ENCODE measurements around the gene UBE2QL1. TPM values are rescaled to one million over a fixed set of nuclear protein-coding genes. Genes with fewer than 3 reads are reported as not detected.

Gene UBE2QL1
- total and polyA plus RNA-seq, 2 donors (not counting 1 experiment from before 2014, with no cell fraction given) = 0.33 to 1.7 TPM

GRCh38 chr5:6467591-6467990 lies 18.9 kb downstream of the UBE2QL1 start:
- intact Hi-C loops (cut with micrococcal nuclease) = no loop called here
- H3K36me3 ChIP-seq (replicated peaks in 1 of 2; ENCODE audit: control extremely low read depth in 1 of 2, control insufficient read depth in 1 of 2, extremely low read depth in 1 of 2, insufficient read depth in 2 of 2, low read length in 1 of 2) = no peaks in the 10 kb centered on the region
- ChIA-PET POLR2A (no interaction called here), CTCF (no interaction called here)
- H3K9ac ChIP-seq (ENCODE audit: low read length) = no peak overlapping the region
- H4K20me1 ChIP-seq (ENCODE audit: control insufficient read depth, insufficient read depth, low read length, poor library complexity, severe bottlenecking) = no peaks in the 10 kb centered on the region
- H2AFZ ChIP-seq (ENCODE audit: insufficient read depth, low read depth, low read length, poor library complexity, severe bottlenecking) = no peak overlapping the region
- Mint-ChIP-seq H3K4me1 (peaks cover 2% of the 10 kb centered on the region), H3K27ac (no peak overlapping the region), H3K27me3 (peaks cover 6% of the 10 kb centered on the region), H3K9me3 (ENCODE audit: insufficient read depth) (peaks cover 3% of the 10 kb centered on the region), H3K4me3 (no peak overlapping the region)
- WGBS (ENCODE audit: insufficient coverage) = 92% methylated on average over 10 of the region's 10 CpGs
- H3K4me3 ChIP-seq (ENCODE audit: control extremely low read depth in 1 of 5, extremely low read depth in 1 of 5, insufficient read depth in 1 of 5, low read depth in 2 of 5, low read length in 4 of 5) = no peak overlapping the region
- H3K27me3 ChIP-seq (replicated peaks in 1 of 4; ENCODE audit: control extremely low read depth in 1 of 4, control insufficient read depth in 3 of 4, insufficient read depth in 4 of 4, low read length in 3 of 4) = peaks cover 0 to 3% (median 0%) of the 10 kb centered on the region in 4 experiments
- H3K9me3 ChIP-seq (ENCODE audit: control extremely low read depth in 1 of 3, control insufficient read depth in 2 of 3, insufficient read depth in 1 of 3, low read length in 2 of 3) = peaks cover 0 to 18% (median 4%) of the 10 kb centered on the region in 3 donors
- DNase-seq = no peak
- no peaks in the 10 kb centered on the region for H3K79me2 ChIP-seq (ENCODE audit: control insufficient read depth, insufficient read depth, low read length)
- no peaks in the 10 kb centered on the region for H3K4me1 ChIP-seq (ENCODE audit: control insufficient read depth in 2 of 2, insufficient read depth in 2 of 2, low read length in 2 of 2)
- ATAC-seq (ENCODE audit: low read depth) = no peak
- H3K4me2 ChIP-seq (replicated peaks; ENCODE audit: low read depth, low read length, poor library complexity, severe bottlenecking) = no peak overlapping the region
- TF ChIP-seq EZH2 (IDR thresholded peaks at IDR 0.05; ENCODE audit: borderline replicate concordance, insufficient read depth, low read depth, low read length, poor library complexity, severe bottlenecking) (no peak), CTCF (IDR thresholded peaks at IDR 0.05) (no peak)
- no peak overlapping the region for H3K27ac ChIP-seq (ENCODE audit: low read length in 2 of 2)

GRCh38 chr5:6468104-6468503 lies 19.4 kb downstream of the UBE2QL1 start:
- DNase-seq (no peak), ATAC-seq (ENCODE audit: low read depth) (no peak)
- CTCF ChIA-PET = no interaction called here
- intact Hi-C loops (cut with micrococcal nuclease) = no loop called here
- Histone ChIP-seq H3K9ac (ENCODE audit: low read length) (no peak overlapping the region), H3K4me3 (ENCODE audit: control extremely low read depth in 1 of 5, extremely low read depth in 1 of 5, insufficient read depth in 1 of 5, low read depth in 2 of 5, low read length in 4 of 5) (no peak overlapping the region), H3K27me3 (replicated peaks in 1 of 4; ENCODE audit: control extremely low read depth in 1 of 4, control insufficient read depth in 3 of 4, insufficient read depth in 4 of 4, low read length in 3 of 4) (peaks cover 0 to 3% (median 0%) of the 10 kb centered on the region in 4 experiments), H3K4me1 (ENCODE audit: control insufficient read depth in 2 of 2, insufficient read depth in 2 of 2, low read length in 2 of 2) (no peaks in the 10 kb centered on the region), H3K9me3 (ENCODE audit: control extremely low read depth in 1 of 3, control insufficient read depth in 2 of 3, insufficient read depth in 1 of 3, low read length in 2 of 3) (peaks cover 0 to 18% (median 4%) of the 10 kb centered on the region in 3 donors), H2AFZ (ENCODE audit: insufficient read depth, low read depth, low read length, poor library complexity, severe bottlenecking) (no peak overlapping the region), H3K4me2 (replicated peaks; ENCODE audit: low read depth, low read length, poor library complexity, severe bottlenecking) (no peak overlapping the region), H3K27ac (ENCODE audit: low read length in 2 of 2) (no peak overlapping the region), H4K20me1 (ENCODE audit: control insufficient read depth, insufficient read depth, low read length, poor library complexity, severe bottlenecking) (no peaks in the 10 kb centered on the region), H3K36me3 (replicated peaks in 1 of 2; ENCODE audit: control extremely low read depth in 1 of 2, control insufficient read depth in 1 of 2, extremely low read depth in 1 of 2, insufficient read depth in 2 of 2, low read length in 1 of 2) (no peaks in the 10 kb centered on the region), H3K79me2 (ENCODE audit: control insufficient read depth, insufficient read depth, low read length) (no peaks in the 10 kb centered on the region)
- no peak for TF ChIP-seq EZH2 (IDR thresholded peaks at IDR 0.05; ENCODE audit: borderline replicate concordance, insufficient read depth, low read depth, low read length, poor library complexity, severe bottlenecking)
- no peak for TF ChIP-seq CTCF (IDR thresholded peaks at IDR 0.05)
- Mint-ChIP-seq H3K27me3 (peaks cover 11% of the 10 kb centered on the region), H3K9me3 (ENCODE audit: insufficient read depth) (peaks cover 3% of the 10 kb centered on the region), H3K27ac (no peak overlapping the region), H3K4me3 (no peak overlapping the region), H3K4me1 (peaks cover 2% of the 10 kb centered on the region)
- WGBS (ENCODE audit: insufficient coverage) = 91% methylated on average over 11 of the region's 11 CpGs
- POLR2A ChIA-PET = no interaction called here
